NCI-H460 (cell line): ENCODE measurements around the gene CLIC5. TPM values are rescaled to one million over a fixed set of nuclear protein-coding genes. Genes with fewer than 3 reads are reported as not detected.

Source experiments
- DNase-seq: peaks from one replicate; pipeline ENCODE4 v3.0.0-alpha.2; 2016; ENCODE audit warnings: low read depth; ENCODE audit errors: extremely low read depth
- total RNA-seq: library from RNA; depleted of rRNA; stranded (reverse); fragments of >200 nt; shearing (Covaris generic); gene quantifications from 2 replicates; pipeline ENCODE4 v1.2.3, GENCODE V29; 2014

CLIC5 gene
- total RNA-seq, 1 experiment from 2014 or later: not detected

DNA sequence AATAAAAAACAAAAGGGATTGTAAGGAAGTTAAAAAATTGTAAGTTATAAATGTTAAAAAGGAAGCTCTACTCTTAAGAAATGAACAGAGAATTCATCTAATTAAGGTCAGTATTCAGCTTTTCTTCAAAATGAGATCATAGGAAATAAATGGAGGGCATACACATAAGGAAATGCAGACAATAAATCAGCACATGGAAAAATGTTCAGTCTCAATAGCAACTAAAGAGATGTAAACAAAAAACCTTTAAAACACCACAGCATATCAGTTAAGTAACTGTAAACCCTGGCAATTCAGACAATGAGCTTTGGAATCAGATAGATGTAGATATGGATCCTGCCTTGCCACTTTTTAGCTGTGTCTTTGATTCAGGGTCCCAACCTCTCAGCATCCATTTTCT is 24.0 kb upstream of the CLIC5 start:
- no peak for DNase-seq

DNA sequence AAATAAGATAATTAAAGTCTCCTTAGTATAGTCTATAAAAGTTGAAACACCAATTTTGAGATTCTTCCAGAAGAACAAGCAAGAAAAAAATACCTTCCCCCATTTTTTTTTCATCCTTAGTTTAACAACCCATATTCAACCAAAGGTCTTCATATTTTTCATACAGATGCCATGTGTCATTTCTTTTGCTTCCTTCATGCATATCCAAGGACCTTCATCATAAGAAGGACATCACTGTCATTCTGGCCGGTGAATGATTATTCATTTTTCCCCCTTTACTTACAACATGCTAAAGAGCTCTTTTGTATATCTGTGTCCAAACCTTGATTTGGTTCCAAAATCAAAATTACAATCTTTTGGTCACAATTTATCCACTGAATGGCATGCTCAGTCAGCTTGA is 21.3 kb upstream of the CLIC5 start:
- no peak for DNase-seq

DNA sequence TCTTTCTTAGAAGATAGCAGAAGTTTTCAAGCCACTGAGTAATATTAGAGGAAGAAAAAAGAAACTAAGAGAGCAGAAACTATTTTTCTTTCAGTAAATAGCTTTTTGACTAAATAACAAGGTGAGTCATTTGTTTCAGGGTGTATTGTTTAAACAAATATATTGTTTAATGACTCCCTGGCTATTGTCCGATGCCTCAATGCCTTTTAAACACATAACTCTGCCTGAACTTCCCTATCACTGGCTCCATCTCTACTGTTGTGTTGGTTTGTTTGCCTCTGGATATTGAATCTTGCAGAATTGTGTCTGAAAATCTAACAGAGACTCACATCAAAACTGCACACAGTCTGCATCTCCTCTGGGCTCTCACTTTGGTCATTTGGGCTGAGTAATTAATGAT is 19.6 kb upstream of the CLIC5 start:
- no peak for DNase-seq

DNA sequence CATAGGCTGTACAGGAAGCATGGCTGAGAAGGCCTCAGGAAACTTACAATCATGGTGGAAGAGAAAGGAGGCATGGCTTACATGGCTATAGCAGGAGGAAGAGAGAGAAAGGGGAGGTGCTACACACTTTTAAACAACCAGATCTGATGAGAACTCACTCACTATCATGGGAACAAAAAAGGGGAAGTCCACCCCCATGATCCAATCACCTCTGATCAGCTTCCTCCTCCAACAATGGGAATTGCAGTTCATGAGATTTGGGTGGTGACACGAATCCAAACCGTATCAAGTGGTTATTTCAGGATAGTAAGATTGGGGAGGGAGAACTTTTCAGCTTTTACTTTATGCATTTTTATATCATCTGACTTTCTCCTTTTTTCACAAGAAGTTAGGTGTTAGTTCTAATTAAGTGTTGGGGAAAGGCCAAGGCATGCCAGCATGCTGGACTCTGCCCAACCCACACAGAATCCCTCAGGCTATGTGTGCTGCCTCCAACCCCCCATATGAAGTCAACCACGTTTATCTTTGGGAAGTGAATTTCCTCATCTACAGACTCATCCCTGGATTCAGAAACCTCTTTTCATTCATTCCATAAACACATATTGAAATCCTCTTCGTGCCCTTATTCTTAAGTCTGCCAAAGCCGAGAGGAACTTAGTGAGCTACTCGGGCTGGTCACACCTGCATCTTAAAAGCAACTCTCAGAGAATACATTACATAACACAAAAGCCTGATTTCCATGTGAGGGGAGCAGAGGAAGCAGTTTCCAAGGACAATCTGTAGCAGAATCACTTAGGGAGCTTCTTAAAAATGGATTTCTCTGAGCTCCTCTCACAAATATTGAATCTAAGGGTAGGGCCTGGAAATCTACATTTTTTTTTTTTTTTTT is 16.7 kb upstream of the CLIC5 start:
- DNase-seq: no peak

DNA sequence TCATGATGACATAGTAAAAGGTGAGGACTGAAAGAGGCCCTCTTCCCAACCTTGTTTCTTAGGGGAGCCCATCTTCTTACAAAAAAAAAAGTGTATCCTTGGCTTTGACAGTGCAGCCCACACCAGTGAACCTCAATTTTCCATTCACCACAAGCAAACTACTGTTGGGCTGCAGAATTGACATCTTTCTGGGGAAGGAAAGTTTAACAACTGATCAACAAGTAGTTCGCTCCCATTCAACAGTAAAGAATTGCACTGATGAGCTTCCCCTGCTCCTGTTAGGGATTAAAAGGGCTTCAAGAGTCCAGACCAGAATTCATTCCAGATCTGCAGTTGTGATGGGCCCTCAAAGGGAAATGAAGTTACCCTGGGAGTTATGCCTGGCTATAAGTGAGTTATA is 13.9 kb upstream of the CLIC5 start:
- no peak for DNase-seq

DNA sequence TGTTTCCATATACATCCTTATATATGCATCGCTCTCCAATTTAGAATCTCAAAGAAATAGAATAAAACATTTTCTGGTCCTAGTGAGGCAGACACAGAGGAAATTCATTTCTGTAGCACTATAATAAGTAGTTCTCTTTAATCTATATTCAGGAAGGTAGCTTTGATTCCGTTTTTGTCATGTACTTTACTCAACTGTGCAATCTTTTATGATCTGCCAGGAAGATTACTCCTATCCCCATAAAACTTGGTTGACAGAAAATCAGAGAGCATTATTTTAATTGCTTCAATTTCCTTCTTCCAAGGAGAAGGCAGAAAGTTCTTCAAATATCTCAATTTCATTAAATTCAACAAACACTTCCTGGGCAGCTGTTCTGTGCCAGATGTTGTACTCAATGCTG is 10.6 kb upstream of the CLIC5 start:
- no peak for DNase-seq

DNA sequence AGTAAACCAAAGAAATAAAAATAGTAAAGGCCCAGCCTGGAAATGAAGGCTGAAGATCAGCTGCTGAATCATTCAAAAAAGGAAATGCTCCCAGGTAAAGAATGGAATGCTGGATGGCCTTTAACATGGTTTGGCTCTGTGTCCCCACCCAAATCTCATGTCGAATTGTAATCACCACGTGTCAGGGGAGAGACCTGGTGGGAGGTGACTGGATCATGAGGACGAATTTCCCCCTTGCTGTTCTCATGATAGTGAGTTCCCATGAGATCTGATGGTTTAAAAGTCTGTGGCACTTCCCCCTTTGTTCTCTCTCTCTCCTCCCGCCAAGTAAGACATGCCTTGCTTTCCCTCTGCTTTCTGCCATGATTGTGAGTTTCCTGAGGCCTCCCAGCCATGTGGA is 9.9 kb upstream of the CLIC5 start:
- no peak for DNase-seq

DNA sequence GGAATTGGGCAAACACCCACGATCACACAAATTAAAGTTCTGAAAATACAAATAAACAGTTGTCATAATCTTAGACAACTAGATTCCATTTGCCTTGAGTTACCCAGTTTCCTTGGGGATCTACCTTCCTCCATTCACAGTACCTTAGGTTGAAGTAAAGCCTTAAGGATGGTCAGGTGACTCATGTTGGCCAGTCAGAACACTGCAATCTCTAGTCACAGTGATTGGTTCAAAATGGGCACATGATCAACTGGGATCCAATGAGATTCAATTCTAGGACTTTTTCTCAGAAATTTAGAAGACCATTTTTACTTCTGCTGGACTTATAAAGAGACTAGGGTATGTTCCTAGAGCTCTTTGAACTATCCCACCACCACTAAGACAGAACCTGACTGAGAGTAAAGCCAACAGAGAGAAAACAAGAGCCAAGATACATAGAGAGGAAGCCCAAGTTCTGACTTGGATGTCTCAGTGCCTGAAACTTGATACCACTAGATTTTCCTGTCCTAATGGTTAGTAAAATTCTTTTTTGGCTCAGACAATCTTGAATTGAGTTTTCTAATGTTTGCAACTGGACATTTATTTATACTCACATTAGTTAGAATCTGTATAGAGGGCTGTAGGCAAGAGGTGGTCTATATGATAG is 8.6 kb upstream of the CLIC5 start:
- DNase-seq: no peak

DNA sequence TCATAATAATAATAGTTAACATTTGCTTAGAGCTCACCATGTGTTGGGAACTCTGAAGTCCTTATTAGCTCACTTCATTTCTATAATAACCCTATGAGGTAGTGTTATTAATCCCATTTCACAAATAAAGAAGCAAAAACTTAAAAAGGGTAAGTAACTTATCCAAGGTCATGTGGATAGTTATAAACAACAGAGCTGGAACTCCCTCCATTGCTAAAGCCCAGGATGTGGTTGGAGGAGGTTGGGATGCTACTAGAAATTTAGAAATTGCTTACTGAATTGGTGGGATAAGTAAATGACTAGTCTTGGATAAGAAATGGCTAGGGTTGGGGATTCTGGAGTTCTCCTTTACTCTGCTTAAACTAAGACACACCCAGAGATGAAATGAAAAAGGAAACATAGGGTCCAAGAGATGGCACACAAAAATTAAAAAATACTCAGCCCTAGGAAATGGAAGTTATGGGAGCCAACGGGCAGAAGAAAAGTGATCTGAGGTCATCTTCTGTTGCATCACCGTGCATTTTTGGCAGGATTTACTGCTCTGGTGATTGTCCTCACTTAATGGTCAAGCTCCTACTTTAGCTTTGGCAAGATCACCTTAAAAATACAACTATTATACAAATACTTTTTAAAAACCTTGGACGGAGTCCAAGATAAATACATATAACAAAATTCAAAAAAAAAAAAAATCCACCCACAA is 7.7 kb upstream of the CLIC5 start:
- no peak for DNase-seq

DNA sequence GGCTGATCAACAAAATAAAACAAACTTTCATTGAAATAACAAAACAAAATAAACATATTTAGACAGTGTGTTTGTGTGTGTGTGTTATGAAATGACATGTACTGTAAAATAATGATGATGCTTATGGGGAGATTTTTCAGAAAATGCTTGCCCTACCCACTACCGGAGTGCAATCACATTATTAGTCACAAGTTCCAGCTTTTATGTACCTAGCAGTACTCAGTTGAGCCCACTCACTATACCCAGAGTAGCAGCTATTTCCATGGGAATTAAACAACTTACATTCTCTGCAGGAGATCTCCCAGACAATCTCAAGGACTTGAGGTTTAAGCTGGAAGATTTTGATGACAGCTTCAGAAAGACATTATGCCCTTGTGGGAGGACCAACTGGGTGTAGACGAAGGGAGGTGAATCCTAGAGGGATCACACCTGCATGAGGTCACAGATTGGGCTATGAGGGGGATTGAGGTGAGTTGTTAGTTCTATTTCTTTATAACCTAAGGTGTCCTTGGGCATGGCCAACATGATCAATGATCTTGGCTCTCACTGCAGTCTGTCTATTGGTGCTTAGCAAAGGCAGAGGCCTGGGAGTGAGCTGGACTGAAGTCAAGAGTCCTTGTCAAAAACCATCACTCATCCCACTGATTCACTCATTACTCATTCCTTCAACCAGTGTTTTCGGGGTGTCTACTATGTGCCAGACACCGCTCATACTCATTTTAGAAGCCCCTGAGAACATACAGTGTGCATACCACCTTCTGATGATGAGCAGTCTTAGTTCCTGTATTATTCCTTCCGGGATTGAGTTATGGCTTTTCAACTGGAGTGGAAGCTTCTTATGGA is 6.7 kb upstream of the CLIC5 start:
- no peak for DNase-seq

DNA sequence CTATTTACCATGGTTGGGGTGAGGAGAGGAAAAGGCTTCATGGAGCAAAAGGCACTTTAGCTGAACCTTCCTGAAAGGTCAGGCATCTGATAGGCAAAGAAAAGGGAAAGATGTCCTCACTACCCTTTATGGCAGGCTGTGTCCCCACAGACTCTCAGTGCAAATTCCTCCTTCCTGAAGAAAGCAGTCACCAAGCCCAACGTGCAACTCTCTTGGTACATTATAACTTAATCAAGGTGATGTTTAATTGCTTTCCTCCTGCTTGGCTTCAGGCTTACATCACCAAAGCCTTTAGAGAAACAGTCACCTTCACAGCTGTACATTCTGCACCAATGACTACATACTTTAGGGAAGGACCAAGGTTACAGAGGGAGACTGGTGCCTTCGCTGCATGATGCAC is 2.1 kb upstream of the CLIC5 start:
- DNase-seq: no peak

DNA sequence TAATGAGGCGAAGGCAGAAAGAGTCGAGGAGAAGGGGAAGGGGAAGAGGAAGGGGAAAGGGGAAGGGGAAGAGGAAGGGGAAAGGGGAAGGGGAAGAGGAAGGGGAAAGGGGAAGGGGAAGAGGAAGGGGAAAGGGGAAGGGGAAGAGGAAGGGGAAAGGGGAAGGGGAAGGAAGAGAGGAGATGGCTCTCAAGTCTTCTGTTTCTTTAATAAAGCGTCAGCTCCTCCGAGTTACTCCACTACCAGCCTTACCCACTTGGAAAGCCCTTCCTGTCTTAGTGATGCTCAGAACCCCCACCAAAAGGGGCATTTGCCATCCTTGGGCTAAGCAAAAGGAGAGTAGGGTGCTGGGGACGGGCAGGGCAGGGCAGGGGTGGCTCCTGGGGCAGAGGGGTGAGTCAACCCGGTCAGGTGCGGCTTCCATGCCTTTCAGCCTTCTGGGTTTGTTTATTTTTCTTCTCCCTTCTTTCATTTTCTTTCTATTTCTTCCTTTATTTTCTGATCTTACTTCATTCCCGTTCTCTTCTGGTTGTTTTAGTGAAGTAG is 476 bp upstream of the CLIC5 start:
- DNase-seq: no peak

DNA sequence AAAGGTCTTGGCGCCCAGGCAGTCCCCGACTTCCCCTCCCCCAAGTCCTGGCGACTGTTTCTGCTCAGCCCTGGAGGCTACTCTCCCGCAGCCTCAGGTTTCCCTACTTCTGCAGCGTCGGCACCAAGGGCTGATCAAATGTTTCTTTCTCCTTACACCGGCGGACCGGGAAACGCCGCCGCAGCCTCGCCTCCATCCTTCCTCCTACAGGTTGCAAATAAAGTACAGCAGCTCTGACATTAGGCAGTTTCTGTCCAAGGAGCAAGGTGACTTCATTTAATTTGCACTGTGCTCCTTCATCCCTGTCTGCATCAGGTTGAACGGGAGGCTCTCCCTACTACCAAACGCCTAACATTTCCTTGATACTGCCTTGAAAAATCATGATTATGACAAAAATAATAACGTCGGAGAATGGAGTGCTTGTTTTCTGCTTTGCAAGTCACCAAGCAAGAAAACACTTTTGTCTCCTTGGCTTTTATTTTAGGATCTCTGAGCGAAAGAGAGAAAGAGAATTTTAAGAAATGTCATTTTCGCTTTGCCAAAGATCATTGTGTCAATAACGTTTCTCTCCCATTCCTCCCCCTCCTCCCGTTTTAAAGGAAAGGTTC is 1.0 kb downstream of the CLIC5 start:
- no peak for DNase-seq

DNA sequence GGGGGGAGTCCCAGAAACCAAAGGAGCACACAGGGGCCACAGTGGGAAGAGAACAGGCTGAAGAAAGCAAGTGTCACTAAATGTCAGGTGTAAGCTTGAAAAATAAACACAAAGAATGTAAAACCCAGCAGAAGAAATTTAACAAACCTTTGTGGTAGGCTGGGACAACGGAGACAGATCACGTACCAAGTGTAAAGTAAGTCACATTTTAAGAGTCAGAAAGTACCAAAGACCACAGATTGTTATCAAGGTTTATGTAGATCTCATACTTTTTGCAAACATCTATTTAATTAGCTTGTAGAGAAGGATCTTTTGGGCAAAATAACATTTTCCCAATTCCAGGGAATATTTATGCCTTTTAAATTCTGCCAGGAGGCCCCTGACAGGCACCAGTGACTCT is 1.6 kb downstream of the CLIC5 start:
- DNase-seq: no peak

DNA sequence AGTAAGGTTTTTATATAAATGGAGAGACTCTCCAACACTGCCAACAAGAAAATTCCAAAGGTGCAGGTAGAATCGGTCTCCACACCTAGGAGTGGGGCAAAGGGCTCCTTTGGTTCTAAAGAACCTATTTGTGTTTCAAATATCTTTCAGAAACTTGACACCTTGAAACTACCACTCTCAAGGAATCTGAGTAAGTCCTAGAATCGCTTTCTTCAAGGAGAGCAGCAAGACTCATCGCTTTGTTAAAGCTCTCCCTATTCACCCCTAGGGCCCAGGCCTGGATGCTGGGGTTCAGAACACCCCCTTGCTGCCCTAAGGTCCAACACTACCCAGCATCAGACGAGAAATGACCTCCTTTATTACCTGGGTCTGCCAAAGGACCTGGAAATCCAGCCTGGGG is 2.0 kb downstream of the CLIC5 start:
- no peak for DNase-seq

DNA sequence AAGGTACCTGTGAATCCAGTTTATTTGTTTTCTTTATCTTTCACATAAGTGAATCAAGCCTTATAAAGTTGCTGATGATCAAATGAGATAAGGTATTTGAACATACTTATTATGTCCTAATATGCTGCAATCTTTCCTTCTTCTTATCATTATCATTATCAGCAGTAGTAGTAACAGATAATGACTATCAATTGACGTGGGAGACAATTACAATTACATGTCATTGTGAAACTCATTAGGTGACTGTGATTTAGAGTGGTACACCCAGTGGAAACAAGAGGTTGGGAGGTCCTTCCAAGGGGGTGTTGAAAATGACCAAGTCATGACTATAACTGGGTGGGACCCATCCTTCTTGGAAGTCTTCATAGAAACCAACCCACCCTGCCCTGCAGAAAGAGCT is 2.8 kb downstream of the CLIC5 start:
- no peak for DNase-seq

DNA sequence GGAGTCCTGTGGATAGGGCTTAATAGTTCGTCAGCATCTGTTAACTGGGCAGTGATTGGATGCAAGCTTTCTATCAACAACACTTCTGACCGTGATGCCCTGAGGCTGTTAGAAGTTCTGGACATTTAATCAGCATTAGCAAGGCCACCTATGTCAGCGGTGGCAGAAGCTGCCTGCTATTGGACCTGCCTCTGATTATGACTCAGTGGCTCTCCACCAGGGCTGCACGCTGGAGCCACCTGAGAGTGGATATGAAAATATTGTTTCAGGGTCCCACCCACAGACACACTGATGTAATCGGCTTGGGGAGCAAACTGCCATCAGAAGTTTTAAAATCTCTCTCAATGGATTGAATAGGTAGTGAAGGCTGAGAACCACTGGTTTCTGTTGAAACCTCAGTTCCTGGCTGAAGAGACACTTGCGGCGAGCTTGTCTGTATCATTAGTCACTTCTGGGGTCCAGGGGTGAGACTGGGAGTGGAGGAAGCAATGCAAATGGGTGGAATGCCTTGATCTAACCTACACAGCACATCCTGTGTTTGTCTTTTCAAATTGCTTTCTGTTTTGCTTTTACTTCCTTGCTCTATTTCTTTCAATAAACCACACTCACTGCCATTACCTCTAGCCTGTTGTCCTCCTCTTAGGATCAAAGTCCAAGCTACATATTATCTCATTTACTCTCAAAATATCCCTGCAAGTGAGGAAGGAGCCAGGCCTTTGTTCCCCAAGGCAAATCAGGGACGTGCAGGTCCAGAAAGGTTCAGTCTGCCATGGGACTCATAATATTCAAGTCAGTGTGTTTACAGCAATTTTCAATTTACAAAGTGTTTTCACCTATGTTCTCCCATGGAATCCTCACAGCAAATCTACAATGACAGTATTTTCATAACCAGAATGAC is 4.2 kb downstream of the CLIC5 start:
- no peak for DNase-seq

DNA sequence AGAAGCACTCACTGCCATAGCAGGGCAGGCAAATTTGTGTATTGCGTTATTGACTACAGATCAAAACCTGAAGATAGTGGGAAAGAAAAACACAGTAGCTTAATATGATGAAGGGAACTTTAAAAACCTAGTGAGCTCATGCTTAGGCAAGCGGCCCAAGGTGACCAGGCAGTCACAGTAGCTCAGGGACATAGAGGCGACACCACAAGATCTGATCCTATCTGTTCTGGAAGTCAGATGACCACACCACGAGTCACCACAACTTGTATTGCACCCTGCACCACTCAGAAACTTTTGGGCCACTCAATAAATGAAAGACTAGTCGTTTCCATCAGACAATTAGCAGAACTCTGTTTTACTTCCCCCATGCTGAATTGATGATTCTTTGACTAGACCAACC is 4.9 kb downstream of the CLIC5 start:
- DNase-seq: no peak

DNA sequence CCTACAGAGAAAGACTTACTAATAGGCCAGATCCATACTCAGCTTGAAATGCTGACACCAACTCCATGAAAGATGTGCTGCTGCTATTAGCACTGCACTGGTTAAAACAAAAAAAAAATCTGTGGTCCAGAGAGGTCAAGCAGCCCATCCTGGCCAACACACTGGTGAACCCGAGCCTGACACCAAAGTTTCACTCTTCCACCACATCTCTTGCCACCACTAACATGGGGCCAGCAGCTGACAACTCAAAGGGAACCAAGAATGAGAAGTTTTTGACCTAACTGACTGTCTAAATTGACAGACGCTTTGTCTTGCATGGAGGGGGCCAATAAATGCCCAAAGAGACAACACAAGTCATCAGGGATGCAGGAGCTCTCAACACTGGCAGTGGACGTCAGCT is 5.4 kb downstream of the CLIC5 start:
- DNase-seq: no peak
